WTC11 (cell line): Measurements from ENCODE around the gene CCDC61. TPM values are rescaled to one million over a fixed set of nuclear protein-coding genes. Genes with fewer than 3 reads are reported as not detected.

Source experiments
- AFF4 ChIP-seq: sonication (generic); formaldehyde crosslinking; IDR thresholded peaks from 2 replicates; pipeline ENCODE4 v1.8.1; 2023; ENCODE audit warnings: mild to moderate bottlenecking, missing genetic modification reagents, borderline replicate concordance
- FOXK1 ChIP-seq: sonication (generic); formaldehyde crosslinking; IDR thresholded peaks from 2 replicates; pipeline ENCODE4 v1.8.0; 2022; ENCODE audit warnings: mild to moderate bottlenecking, moderate library complexity, missing genetic modification reagents
- NFE2L1 ChIP-seq: sonication (generic); formaldehyde crosslinking; IDR thresholded peaks from 2 replicates; pipeline ENCODE4 v1.8.1; 2023; ENCODE audit warnings: missing genetic modification reagents
- NR3C1 ChIP-seq: sonication (generic); formaldehyde crosslinking; conservative IDR thresholded peaks from 2 replicates; pipeline ENCODE4 v1.8.1; 2023; ENCODE audit warnings: low read depth, mild to moderate bottlenecking, missing genetic modification reagents
- ZNF281 ChIP-seq: sonication (generic); formaldehyde crosslinking; IDR thresholded peaks from 2 replicates; pipeline ENCODE4 v1.8.0; 2023; ENCODE audit warnings: mild to moderate bottlenecking, missing genetic modification reagents
- ZNF317 ChIP-seq: sonication (generic); formaldehyde crosslinking; IDR thresholded peaks from 2 replicates; pipeline ENCODE4 v1.8.1; 2023; ENCODE audit warnings: low read depth, mild to moderate bottlenecking, moderate library complexity, missing genetic modification reagents, borderline replicate concordance
- ZSCAN18 ChIP-seq: fragments of 250-450 bp; sonication (Bioruptor Pico); IDR thresholded peaks from 2 replicates; pipeline ENCODE4 v2.1.2; 2022; ENCODE audit warnings: mild to moderate bottlenecking, moderate library complexity
- total RNA-seq: library from RNA; stranded (reverse); gene quantifications from 3 replicates; pipeline ENCODE4 v1.2.3, GENCODE V29; 2021
- TF ChIP-seq, protein P1 (sequence below): sonication (generic); formaldehyde crosslinking; IDR thresholded peaks from 2 replicates; pipeline ENCODE4 v1.8.0; 2023; ENCODE audit warnings: missing genetic modification reagents, mild to moderate bottlenecking, borderline replicate concordance
- TF ChIP-seq, protein P2 (sequence below): sonication (generic); formaldehyde crosslinking; IDR thresholded peaks from 2 replicates; pipeline ENCODE4 v1.8.1; 2022; ENCODE audit warnings: low read depth, missing genetic modification reagents, borderline replicate concordance
- TF ChIP-seq, protein P3 (sequence below): fragments of 250-450 bp; sonication (Bioruptor Pico); conservative IDR thresholded peaks from 2 replicates; pipeline ENCODE4 v1.9.0; 2021; ENCODE audit warnings: mild to moderate bottlenecking
- TF ChIP-seq, protein P4 (sequence below): sonication (generic); formaldehyde crosslinking; IDR thresholded peaks from 2 replicates; pipeline ENCODE4 v1.8.1; 2023; ENCODE audit warnings: mild to moderate bottlenecking, missing genetic modification reagents
- TF ChIP-seq, protein P5 (sequence below): sonication (generic); formaldehyde crosslinking; IDR thresholded peaks from 2 replicates; pipeline ENCODE4 v1.8.1; 2022; ENCODE audit warnings: low read depth, mild to moderate bottlenecking, moderate library complexity, missing genetic modification reagents, borderline replicate concordance

The CCDC61 gene
- total RNA-seq, 1 experiment from 2014 or later = 33.7 TPM

DNA sequence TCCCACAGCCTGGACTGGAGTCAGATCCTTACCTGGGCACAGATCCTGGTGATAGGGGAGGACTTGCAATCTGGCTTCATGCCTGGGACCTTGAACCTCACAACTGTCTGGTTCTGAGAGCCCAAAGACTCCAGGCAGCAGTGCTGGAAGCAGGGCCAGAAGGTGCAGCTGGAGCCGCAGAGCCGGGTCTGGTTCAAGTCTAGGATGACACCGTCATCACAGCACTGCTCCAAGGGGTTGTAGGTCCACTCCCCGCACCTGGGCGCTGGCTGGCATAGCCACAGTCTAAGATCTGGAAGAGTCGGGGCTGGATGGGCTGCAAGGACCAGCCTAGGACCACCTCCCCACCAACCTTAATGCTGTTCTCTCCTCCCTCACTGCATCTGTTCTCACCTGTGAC is 44.9 kb downstream of the CCDC61 start (continued):
- TF ChIP-seq, protein P1, sequence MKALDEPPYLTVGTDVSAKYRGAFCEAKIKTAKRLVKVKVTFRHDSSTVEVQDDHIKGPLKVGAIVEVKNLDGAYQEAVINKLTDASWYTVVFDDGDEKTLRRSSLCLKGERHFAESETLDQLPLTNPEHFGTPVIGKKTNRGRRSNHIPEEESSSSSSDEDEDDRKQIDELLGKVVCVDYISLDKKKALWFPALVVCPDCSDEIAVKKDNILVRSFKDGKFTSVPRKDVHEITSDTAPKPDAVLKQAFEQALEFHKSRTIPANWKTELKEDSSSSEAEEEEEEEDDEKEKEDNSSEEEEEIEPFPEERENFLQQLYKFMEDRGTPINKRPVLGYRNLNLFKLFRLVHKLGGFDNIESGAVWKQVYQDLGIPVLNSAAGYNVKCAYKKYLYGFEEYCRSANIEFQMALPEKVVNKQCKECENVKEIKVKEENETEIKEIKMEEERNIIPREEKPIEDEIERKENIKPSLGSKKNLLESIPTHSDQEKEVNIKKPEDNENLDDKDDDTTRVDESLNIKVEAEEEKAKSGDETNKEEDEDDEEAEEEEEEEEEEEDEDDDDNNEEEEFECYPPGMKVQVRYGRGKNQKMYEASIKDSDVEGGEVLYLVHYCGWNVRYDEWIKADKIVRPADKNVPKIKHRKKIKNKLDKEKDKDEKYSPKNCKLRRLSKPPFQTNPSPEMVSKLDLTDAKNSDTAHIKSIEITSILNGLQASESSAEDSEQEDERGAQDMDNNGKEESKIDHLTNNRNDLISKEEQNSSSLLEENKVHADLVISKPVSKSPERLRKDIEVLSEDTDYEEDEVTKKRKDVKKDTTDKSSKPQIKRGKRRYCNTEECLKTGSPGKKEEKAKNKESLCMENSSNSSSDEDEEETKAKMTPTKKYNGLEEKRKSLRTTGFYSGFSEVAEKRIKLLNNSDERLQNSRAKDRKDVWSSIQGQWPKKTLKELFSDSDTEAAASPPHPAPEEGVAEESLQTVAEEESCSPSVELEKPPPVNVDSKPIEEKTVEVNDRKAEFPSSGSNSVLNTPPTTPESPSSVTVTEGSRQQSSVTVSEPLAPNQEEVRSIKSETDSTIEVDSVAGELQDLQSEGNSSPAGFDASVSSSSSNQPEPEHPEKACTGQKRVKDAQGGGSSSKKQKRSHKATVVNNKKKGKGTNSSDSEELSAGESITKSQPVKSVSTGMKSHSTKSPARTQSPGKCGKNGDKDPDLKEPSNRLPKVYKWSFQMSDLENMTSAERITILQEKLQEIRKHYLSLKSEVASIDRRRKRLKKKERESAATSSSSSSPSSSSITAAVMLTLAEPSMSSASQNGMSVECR (CRISPR knock-in tag) = no peak
- TF ChIP-seq AFF4 (CRISPR knock-in tag) = no peak
- no peak for TF ChIP-seq ZNF317 (CRISPR knock-in tag)
- TF ChIP-seq, protein P2, sequence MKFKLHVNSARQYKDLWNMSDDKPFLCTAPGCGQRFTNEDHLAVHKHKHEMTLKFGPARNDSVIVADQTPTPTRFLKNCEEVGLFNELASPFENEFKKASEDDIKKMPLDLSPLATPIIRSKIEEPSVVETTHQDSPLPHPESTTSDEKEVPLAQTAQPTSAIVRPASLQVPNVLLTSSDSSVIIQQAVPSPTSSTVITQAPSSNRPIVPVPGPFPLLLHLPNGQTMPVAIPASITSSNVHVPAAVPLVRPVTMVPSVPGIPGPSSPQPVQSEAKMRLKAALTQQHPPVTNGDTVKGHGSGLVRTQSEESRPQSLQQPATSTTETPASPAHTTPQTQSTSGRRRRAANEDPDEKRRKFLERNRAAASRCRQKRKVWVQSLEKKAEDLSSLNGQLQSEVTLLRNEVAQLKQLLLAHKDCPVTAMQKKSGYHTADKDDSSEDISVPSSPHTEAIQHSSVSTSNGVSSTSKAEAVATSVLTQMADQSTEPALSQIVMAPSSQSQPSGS (CRISPR knock-in tag) = no peak
- TF ChIP-seq NFE2L1 (CRISPR knock-in tag) = no peak
- TF ChIP-seq, protein P3, sequence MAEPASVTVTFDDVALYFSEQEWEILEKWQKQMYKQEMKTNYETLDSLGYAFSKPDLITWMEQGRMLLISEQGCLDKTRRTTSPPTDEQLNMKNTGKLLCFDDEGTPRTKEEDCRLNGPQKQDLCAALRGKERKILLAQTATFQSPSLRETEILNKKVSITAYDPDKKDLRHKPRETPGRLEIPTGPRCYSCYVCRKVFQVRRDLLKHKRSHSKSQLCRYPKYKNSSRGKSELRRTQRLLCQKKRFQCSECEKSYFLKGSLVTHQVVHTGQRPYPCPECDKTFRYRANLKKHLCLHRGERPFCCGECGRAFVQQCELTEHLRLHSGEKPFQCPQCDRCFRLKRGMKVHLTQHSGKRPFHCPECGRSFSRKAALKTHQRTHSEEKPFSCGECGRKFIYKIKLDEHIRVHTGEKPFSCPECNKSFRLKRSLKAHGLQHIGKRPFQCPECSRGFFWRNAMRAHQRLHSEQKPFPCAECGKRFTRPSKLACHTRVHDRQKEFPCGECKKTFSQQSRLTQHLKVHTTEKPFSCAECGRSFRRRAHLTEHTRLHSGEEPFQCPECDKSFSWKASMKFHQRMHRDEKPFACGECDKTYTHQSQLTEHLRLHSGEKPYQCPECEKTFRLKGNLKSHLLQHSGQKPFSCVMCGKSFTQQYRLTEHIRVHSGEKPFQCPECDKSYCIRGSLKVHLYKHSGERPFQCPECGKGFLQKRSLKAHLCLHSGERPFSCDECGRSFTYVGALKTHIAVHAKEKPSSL (CRISPR knock-in tag) = no peak
- no peak for TF ChIP-seq NR3C1 (CRISPR knock-in tag)
- TF ChIP-seq ZNF281 (CRISPR knock-in tag) = no peak
- TF ChIP-seq, protein P4, sequence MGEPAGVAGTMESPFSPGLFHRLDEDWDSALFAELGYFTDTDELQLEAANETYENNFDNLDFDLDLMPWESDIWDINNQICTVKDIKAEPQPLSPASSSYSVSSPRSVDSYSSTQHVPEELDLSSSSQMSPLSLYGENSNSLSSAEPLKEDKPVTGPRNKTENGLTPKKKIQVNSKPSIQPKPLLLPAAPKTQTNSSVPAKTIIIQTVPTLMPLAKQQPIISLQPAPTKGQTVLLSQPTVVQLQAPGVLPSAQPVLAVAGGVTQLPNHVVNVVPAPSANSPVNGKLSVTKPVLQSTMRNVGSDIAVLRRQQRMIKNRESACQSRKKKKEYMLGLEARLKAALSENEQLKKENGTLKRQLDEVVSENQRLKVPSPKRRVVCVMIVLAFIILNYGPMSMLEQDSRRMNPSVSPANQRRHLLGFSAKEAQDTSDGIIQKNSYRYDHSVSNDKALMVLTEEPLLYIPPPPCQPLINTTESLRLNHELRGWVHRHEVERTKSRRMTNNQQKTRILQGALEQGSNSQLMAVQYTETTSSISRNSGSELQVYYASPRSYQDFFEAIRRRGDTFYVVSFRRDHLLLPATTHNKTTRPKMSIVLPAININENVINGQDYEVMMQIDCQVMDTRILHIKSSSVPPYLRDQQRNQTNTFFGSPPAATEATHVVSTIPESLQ = no peak
- TF ChIP-seq, protein P5, sequence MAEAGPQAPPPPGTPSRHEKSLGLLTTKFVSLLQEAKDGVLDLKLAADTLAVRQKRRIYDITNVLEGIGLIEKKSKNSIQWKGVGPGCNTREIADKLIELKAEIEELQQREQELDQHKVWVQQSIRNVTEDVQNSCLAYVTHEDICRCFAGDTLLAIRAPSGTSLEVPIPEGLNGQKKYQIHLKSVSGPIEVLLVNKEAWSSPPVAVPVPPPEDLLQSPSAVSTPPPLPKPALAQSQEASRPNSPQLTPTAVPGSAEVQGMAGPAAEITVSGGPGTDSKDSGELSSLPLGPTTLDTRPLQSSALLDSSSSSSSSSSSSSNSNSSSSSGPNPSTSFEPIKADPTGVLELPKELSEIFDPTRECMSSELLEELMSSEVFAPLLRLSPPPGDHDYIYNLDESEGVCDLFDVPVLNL (CRISPR knock-in tag) = no peak
- TF ChIP-seq ZSCAN18 (CRISPR knock-in tag) = no peak
- no peak for TF ChIP-seq FOXK1 (CRISPR knock-in tag)
